SK-N-MC (cell line): ENCODE data around the gene GALNTL6.
A peak's percentile ranks its signal among the peaks of the same experiment; 100 is the strongest.

Experiments
- DNase-seq: peaks from one replicate; pipeline ENCODE4 v3.0.0-alpha.2; 2011; ENCODE audit warnings: low read depth, low spot score
- H3K27ac ChIP-seq: fragments of 200-600 bp; sonication (generic); 2 replicates; pipeline ENCODE4 v1.5.1; 2016; ENCODE audit warnings: mixed run types
- H3K36me3 ChIP-seq: fragments of 200-600 bp; sonication (generic); 2 replicates; pipeline ENCODE4 v1.6.1; 2017; ENCODE audit warnings: antibody characterized with exemption, low read length, mixed read lengths; ENCODE audit not compliant: insufficient read depth
- H3K4me3 ChIP-seq: fragments of 200-600 bp; sonication (generic); 2 replicates; pipeline ENCODE4 v1.5.1; 2016
- H3K9ac ChIP-seq: fragments of 200-600 bp; sonication (generic); 2 replicates; pipeline ENCODE4 v1.8.0; 2017; ENCODE audit warnings: mixed run types, mixed read lengths; ENCODE audit not compliant: insufficient read length
- H3K9me3 ChIP-seq: fragments of 200-600 bp; sonication (generic); 2 replicates; pipeline ENCODE4 v1.6.1; 2017; ENCODE audit warnings: low read depth, mild to moderate bottlenecking, antibody characterized with exemption, low read length, moderate library complexity, mixed read lengths
- EZH2 ChIP-seq: fragments of 200-600 bp; sonication (generic); IDR thresholded peaks from one replicate; pipeline ENCODE4 v1.6.1; 2017; ENCODE audit warnings: antibody characterized with exemption
- FOXP2 ChIP-seq: optimal IDR thresholded peaks from 2 replicates; pipeline ENCODE3; 2011; ENCODE audit warnings: mild to moderate bottlenecking, moderate library complexity; ENCODE audit not compliant: insufficient read depth; ENCODE audit errors: extremely low read length, control extremely low read depth
- POLR2AphosphoS5 ChIP-seq: IDR thresholded peaks from 2 replicates; pipeline ENCODE4 v1.6.1; 2012; ENCODE audit warnings: mild to moderate bottlenecking, low read depth, low read length, borderline replicate concordance

The GALNTL6 gene

DNA sequence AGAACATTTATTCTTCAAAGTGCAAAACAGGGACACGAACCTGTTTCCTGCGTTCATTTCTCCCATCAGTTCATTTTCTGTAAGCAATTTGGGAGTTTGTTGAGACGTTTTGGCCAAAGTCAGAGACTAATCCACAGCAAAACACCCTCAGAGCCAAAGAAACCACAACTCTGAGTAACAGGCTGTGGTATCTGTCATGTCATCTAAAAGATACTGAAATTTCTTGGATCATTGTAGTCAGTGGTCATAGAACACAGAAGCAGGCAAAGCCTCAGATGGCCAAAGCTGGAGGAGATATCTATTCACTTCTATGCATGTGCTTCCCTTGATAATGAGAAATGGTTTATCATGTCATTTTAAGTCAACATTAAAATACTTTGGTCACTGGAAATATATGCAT, 869.8 kb downstream of the GALNTL6 start:
- Histone ChIP-seq H3K36me3 (no peaks in the 10 kb centered on the region), H3K9me3 (no peaks in the 10 kb centered on the region), H3K27ac (no peak overlapping the region), H3K9ac (no peak overlapping the region), H3K4me3 (no peak overlapping the region)
- TF ChIP-seq FOXP2 (no peak), EZH2 (no peak), POLR2AphosphoS5 (no peak)
- no peak for DNase-seq

DNA sequence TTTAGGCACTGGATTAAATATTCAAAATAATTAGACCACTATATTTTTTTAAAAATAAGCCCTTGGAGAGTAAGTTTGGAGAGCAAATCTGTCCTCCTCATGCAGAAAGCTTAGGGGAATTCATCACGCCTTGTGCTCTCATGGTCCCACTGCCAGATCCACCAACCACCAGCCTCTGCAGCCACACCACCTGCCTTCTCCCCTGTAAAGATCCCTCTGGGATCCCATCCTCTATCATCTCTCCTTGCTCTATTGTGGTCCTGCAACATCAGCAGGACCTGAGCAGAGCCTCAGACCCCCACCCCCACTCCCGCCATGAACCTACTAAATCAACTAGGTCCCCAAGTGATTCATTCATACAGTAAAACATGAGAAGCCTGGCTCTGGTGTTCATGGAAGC, 872.8 kb downstream of the GALNTL6 start:
- DNase-seq = no peak
- no peaks in the 10 kb centered on the region for H3K9me3 ChIP-seq

DNA sequence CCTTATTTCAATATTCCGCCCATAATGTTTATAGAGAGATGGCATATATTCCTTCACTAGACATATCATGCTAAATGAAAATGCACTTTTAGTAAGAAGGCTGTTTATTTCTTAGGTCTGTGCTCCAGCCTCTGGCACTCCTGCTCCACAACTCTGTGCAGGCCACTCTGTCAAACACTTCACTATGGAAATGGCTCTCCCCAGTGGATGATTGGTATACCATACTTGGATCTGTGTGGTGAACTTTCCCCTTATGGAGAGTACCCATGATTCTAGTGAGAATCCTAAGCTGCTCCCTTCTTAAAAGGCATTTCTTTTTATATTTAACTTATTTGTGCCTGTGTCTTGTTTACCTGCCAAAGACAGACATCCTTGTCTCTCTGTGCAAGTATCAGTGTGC, 875.3 kb downstream of the GALNTL6 start:
- no peaks in the 10 kb centered on the region for H3K36me3 ChIP-seq
- H3K9me3 ChIP-seq = no peaks in the 10 kb centered on the region
- no peak overlapping the region for H3K9ac ChIP-seq
- H3K4me3 ChIP-seq = no peak overlapping the region
- no peak for DNase-seq
- no peak overlapping the region for H3K27ac ChIP-seq
- no peak for TF ChIP-seq POLR2AphosphoS5
- no peak for TF ChIP-seq FOXP2
- no peak for TF ChIP-seq EZH2

More for the DNA sequence above, 872.8 kb downstream of the GALNTL6 start:
- no peak overlapping the region for H3K9ac ChIP-seq
- no peak overlapping the region for H3K4me3 ChIP-seq
- H3K36me3 ChIP-seq = no peaks in the 10 kb centered on the region
- H3K27ac ChIP-seq = no peak overlapping the region
- no peak for TF ChIP-seq POLR2AphosphoS5
- no peak for TF ChIP-seq EZH2
- TF ChIP-seq FOXP2 = no peak

DNA sequence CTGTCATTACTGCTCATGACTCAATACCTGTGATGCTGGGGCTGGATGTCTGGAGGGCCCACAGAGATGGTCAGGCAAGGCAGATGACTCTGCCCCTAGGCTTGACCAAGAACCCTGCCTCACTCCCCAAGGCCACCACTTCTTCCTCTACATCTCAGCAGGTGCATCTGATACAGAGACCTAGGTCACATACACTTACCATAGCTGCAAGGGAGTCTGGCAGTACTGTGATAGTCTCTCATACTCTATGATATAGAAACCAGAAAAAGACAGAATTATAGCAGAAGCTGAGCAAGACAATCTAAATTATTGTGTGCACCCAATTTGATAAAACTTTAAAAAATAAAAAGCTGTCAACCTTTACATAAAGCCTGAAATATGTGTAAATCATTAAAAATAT, 878.3 kb downstream of the GALNTL6 start:
- Histone ChIP-seq H3K36me3 (no peaks in the 10 kb centered on the region), H3K27ac (no peak overlapping the region), H3K9me3 (no peaks in the 10 kb centered on the region), H3K9ac (no peak overlapping the region), H3K4me3 (no peak overlapping the region)
- no peak for TF ChIP-seq POLR2AphosphoS5
- TF ChIP-seq FOXP2 = no peak
- TF ChIP-seq EZH2 = no peak
- DNase-seq = no peak

DNA sequence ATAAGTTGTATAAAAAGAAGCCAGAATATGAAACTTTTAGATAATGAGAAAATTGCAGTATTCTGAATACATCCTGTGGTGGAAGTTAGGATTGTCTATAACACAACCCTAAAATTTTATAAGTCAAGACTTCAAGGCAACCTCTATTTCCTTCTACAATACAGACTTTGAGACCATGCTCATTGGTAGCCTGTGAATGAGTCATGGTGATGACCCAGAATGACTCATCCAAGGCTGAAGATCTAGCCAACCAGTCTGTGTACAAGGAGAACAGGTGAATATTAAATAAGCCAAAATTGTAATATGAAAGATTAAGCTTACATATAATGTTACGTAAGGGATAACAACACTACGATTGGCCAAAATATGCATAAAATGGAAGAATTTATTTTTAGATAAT, 879.5 kb downstream of the GALNTL6 start:
- Histone ChIP-seq H3K9me3 (no peaks in the 10 kb centered on the region), H3K9ac (no peak overlapping the region), H3K36me3 (no peaks in the 10 kb centered on the region), H3K27ac (no peak overlapping the region), H3K4me3 (no peak overlapping the region)
- TF ChIP-seq FOXP2 (no peak), POLR2AphosphoS5 (no peak), EZH2 (no peak)
- no peak for DNase-seq

DNA sequence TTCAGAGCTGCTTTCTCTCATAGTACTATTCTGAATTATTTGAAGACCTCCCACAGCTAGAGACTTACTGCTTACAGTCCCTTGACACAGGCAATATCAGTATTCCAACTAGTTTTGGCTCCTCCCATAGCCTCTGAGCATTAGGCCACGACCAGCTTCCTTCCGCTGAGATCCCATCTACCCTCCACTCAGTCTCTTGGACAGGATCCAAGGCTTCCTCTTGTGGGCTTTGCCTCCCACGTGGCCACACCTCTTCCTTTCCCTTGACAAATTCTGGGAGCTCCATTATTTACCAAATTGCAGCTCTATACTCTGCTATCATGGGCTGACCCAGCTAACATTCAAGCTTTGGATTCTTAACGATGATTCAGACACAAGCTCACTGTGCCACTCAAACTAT, 885.1 kb downstream of the GALNTL6 start:
- Histone ChIP-seq H3K9ac (no peak overlapping the region), H3K4me3 (no peak overlapping the region), H3K36me3 (no peaks in the 10 kb centered on the region), H3K27ac (no peak overlapping the region), H3K9me3 (no peaks in the 10 kb centered on the region)
- TF ChIP-seq POLR2AphosphoS5 (no peak), EZH2 (no peak), FOXP2 (no peak)
- peak; percentile 20 for DNase-seq

DNA sequence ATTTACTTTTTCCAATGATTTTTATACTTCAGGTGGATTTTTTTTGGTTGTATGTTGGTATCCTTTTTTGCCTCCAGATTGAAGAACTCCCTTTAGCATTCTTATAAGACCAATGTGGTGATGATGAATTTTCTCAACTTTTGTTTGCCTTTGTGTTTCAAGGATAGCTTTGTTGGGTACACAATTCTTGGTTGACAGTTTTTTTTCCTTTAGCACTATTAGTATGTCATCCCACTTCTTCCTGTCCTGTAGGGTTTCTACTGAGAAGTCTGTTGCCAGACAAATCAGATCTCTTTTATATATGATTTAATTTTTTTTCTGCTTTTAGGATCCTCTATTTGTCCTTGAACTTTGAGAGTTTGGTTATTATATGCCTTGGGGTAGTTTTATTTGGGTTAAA, 892.4 kb downstream of the GALNTL6 start:
- no peaks in the 10 kb centered on the region for H3K36me3 ChIP-seq
- TF ChIP-seq EZH2 (no peak), POLR2AphosphoS5 (no peak), FOXP2 (no peak)

DNA sequence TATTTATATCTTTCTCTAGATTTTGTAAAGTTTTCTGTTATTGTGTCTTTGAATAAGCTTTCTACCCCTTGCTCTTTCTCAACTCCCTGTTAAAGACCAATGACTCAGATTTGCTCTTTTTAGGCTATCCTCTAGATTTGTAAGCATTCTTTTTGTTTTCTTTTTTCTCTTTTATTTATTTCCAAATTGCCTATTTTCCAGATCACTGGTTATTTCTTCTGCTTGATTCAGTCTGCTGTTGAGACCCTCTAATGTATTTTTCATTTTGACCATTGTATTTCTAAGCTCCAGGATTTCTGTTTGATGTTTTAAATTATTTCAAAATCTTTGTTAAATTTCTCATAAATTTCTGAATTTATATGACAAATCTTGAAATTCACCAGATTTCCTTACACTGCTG, 892.8 kb downstream of the GALNTL6 start:
- no peak overlapping the region for H3K4me3 ChIP-seq

More for the DNA sequence above, 892.4 kb downstream of the GALNTL6 start:
- H3K27ac ChIP-seq = no peak overlapping the region
- no peak overlapping the region for H3K9ac ChIP-seq
- no peaks in the 10 kb centered on the region for H3K9me3 ChIP-seq
- H3K4me3 ChIP-seq = no peak overlapping the region
- no peak for DNase-seq

DNA sequence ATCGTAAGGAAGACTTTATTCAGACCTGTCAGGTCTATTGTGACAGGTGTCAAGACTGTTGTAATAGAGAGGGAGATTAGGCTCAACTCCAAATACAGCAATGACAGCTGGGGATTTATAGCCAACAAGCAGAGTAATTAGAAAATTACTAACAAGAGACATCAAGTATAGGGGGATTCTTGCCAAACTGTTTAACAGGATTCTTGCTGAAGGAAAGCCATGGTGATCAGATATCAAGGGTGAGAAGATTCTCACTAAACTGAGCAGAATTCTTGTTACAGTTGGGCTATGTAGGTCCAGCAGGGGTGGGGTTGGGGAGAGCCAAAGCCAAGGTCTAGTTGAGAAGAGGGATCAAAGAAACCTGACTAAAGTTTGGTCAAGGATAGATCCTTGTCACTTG, 894.4 kb downstream of the GALNTL6 start:
- Histone ChIP-seq H3K9ac (no peak overlapping the region), H3K36me3 (no peaks in the 10 kb centered on the region), H3K4me3 (no peak overlapping the region), H3K9me3 (no peaks in the 10 kb centered on the region), H3K27ac (no peak overlapping the region)
- DNase-seq = no peak
- TF ChIP-seq POLR2AphosphoS5 (no peak), EZH2 (no peak), FOXP2 (no peak)

More for the DNA sequence above, 892.8 kb downstream of the GALNTL6 start:
- Histone ChIP-seq H3K9me3 (no peaks in the 10 kb centered on the region), H3K9ac (no peak overlapping the region), H3K27ac (no peak overlapping the region), H3K36me3 (no peaks in the 10 kb centered on the region)
- TF ChIP-seq POLR2AphosphoS5 = no peak
- TF ChIP-seq EZH2 = no peak
- TF ChIP-seq FOXP2 = no peak
- DNase-seq = no peak
